Endometrium (tissue), 2 donors: Measurements from ENCODE around the gene KAT5.
"Not testable (repeated sequence)": the region's sequence is repeated elsewhere in the genome, so short reads cannot be mapped to it uniquely, and the experiment has no call there.

Source experiments
- FAIRE-seq: peaks from 2 replicates; lab custom pipeline; 2012; peaks lifted over from hg19 to GRCh38; lab: Jason Lieb, UNC
- donor health status: control.
- donor health status: control.

KAT5 gene

GRCh38 chr11:65744699-65745042 lies 32.6 kb downstream of the KAT5 start:
- FAIRE-seq, result no peak

GRCh38 chr11:65745049-65745448 lies 33.0 kb downstream of the KAT5 start:
- FAIRE-seq, result no peak

GRCh38 chr11:65762169-65762568 lies 50.1 kb downstream of the KAT5 start:
- FAIRE-seq, result not testable (repeated sequence)

- not testable (repeated sequence) for FAIRE-seq
These were observed 50.8 kb downstream of the KAT5 start for GRCh38 chr11:65762816-65763215.

GRCh38 chr11:65764434-65764833 lies 52.4 kb downstream of the KAT5 start:
- no peak for FAIRE-seq

GRCh38 chr11:65766535-65766934 lies 54.5 kb downstream of the KAT5 start:
- no peak for FAIRE-seq

GRCh38 chr11:65767406-65767805 lies 55.4 kb downstream of the KAT5 start:
- no peak for FAIRE-seq

- FAIRE-seq, result not testable (repeated sequence)
These were observed 55.8 kb downstream of the KAT5 start for GRCh38 chr11:65767806-65768205.
